H1 (cell line): ENCODE results near the gene SLC35E4.

ENCODE experiments used
- ASH2L ChIP-seq: fragments of 200-600, 300-600 bp; sonication (generic); IDR thresholded peaks from one replicate; pipeline ENCODE4 v1.7.1; 2017; ENCODE audit warnings: low read length
- ATF3 ChIP-seq: IDR thresholded peaks from 2 replicates; pipeline ENCODE4 v1.6.1; 2011; ENCODE audit warnings: low read depth, mild to moderate bottlenecking, low read length; ENCODE audit not compliant: insufficient read depth
- BRCA1 ChIP-seq: IDR thresholded peaks from 2 replicates; pipeline ENCODE4 v1.6.1; 2012; ENCODE audit warnings: low read depth, low read length, improper control_type of control experiment
- CBX8 ChIP-seq: fragments of 300-800, 300-1000 bp; sonication (generic); IDR thresholded peaks from 2 replicates; pipeline ENCODE4 v1.7.1; 2016; ENCODE audit warnings: low read depth, low read length, borderline replicate concordance
- CTCF ChIP-seq, 3 experiments: IDR thresholded peaks; 1 replicate in 2 of 3; 2 replicates in 1 of 3; pipeline versions ENCODE4 v1.5.1 to v1.6.1; 2011; ENCODE audit warnings: low read length in 3 of 3, mild to moderate bottlenecking in 3 of 3, inconsistent platforms in 2 of 3, low read depth in 1 of 3, moderate library complexity in 1 of 3; ENCODE audit not compliant: insufficient read depth in 1 of 3; ENCODE audit errors: control extremely low read depth in 1 of 3
- EP300 ChIP-seq, 2 experiments: IDR thresholded peaks; 1 replicate in 1 of 2; 2 replicates in 1 of 2; pipeline ENCODE4 v1.6.1; 2011 to 2012; ENCODE audit warnings: low read depth in 2 of 2, low read length in 2 of 2, mild to moderate bottlenecking in 2 of 2, borderline replicate concordance in 1 of 2, inconsistent platforms in 1 of 2, moderate library complexity in 1 of 2
- EZH2 ChIP-seq: fragments of 200-600 bp; sonication (generic); IDR thresholded peaks from 2 replicates; pipeline ENCODE4 v1.7.1; 2012; ENCODE audit warnings: low read depth, mild to moderate bottlenecking, moderate library complexity, low read length, inconsistent platforms; ENCODE audit not compliant: severe bottlenecking
- KDM1A ChIP-seq: fragments of 200-600, 300-600 bp; sonication (generic); IDR thresholded peaks from 2 replicates; pipeline ENCODE4 v1.7.1; 2016; ENCODE audit warnings: mild to moderate bottlenecking, low read length, borderline replicate concordance
- POLR2A ChIP-seq, 2 experiments: IDR thresholded peaks; 1 replicate in 1 of 2; 2 replicates in 1 of 2; pipeline ENCODE4 v1.6.1; 2011; ENCODE audit warnings: low read depth in 2 of 2, low read length in 2 of 2, mild to moderate bottlenecking in 2 of 2; ENCODE audit errors: control extremely low read depth in 1 of 2
- POLR2AphosphoS5 ChIP-seq: IDR thresholded peaks from 2 replicates; pipeline ENCODE4 v1.6.1; 2011; ENCODE audit warnings: low read depth, low read length
- RAD21 ChIP-seq, 2 experiments: IDR thresholded peaks in 1 of 2; conservative IDR thresholded peaks in 1 of 2; 2 replicates each; pipeline ENCODE4 v1.6.1; 2011; ENCODE audit warnings: low read depth in 2 of 2, low read length in 2 of 2, improper control_type of control experiment in 1 of 2, inconsistent platforms in 1 of 2, mild to moderate bottlenecking in 1 of 2, moderate library complexity in 1 of 2
- TCF12 ChIP-seq: IDR thresholded peaks from 2 replicates; pipeline ENCODE4 v1.6.1; 2011; ENCODE audit warnings: low read depth, mild to moderate bottlenecking, low read length
- TF ChIP-seq, protein P1 (sequence below): IDR thresholded peaks from 2 replicates; pipeline ENCODE4 v1.6.1; 2012; ENCODE audit warnings: low read length, inconsistent platforms

DNA sequence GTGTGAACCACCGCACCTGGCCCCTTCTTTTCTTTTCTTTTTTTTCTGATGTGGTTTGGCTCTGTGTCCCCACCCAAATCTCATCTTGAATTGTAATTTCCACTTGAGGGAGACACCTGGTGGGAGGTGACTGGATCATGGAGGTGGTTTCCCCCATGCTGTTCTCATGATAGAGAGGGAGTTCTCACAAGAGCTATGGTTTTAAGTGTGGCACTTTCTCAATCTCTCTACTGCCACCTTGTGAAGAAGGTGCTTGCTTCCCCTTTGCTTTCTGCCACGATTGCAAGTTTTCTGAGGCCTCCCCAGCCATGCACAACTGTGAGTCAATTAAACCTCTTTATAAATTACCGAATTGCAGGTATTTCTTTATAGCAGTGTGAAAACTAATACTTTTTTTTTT, 33.5 kb upstream of the SLC35E4 start:
- TF ChIP-seq CTCF (IDR thresholded peaks at IDR 0.05; ENCODE audit: control extremely low read depth in 1 of 3, insufficient read depth in 1 of 3, low read depth in 1 of 3, low read length in 3 of 3) (peak; percentile 12 to 56 (median 46); a peak in 3 of 4 replicates), KDM1A (no peak), POLR2AphosphoS5 (no peak), ASH2L (no peak), BRCA1 (no peak), RAD21 (IDR thresholded peaks at IDR 0.05 in 1 of 2, conservative IDR thresholded peaks at IDR 0.05 in 1 of 2; ENCODE audit: low read depth in 2 of 2, low read length in 2 of 2) (peak; percentile 45 to 51), ATF3 (no peak), EP300 (IDR thresholded peaks at IDR 0.05; ENCODE audit: borderline replicate concordance in 1 of 2, low read depth in 2 of 2, low read length in 2 of 2) (no peak), TCF12 (no peak), EZH2 (no peak), CBX8 (no peak), POLR2A (IDR thresholded peaks at IDR 0.05; ENCODE audit: control extremely low read depth in 1 of 2, low read depth in 2 of 2, low read length in 2 of 2) (no peak)
- TF ChIP-seq, protein P1, sequence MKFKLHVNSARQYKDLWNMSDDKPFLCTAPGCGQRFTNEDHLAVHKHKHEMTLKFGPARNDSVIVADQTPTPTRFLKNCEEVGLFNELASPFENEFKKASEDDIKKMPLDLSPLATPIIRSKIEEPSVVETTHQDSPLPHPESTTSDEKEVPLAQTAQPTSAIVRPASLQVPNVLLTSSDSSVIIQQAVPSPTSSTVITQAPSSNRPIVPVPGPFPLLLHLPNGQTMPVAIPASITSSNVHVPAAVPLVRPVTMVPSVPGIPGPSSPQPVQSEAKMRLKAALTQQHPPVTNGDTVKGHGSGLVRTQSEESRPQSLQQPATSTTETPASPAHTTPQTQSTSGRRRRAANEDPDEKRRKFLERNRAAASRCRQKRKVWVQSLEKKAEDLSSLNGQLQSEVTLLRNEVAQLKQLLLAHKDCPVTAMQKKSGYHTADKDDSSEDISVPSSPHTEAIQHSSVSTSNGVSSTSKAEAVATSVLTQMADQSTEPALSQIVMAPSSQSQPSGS: no peak
